UCSD-AML1 (cell line): ENCODE measurements around the gene NXPH1.
"Not testable (repeated sequence)": the region's sequence is repeated elsewhere in the genome, so short reads cannot be mapped to it uniquely, and the experiment has no call there.

Experiments
- DNase-seq: peaks from one replicate; lab custom pipeline; 2025; ENCODE audit not compliant: unreplicated experiment; lab: John Stamatoyannopoulos, UW

NXPH1 gene

GRCh38 chr7:8684426-8684825 is 251.0 kb downstream of the NXPH1 start:
- no peak for DNase-seq

GRCh38 chr7:8699875-8700624 is 266.6 kb downstream of the NXPH1 start:
- DNase-seq: no peak

GRCh38 chr7:8702807-8703206 is 269.4 kb downstream of the NXPH1 start:
- no peak for DNase-seq

GRCh38 chr7:8710124-8710523 is 276.7 kb downstream of the NXPH1 start:
- DNase-seq: no peak

GRCh38 chr7:8714791-8715190 is 281.4 kb downstream of the NXPH1 start:
- no peak for DNase-seq

GRCh38 chr7:8719102-8719501 is 285.7 kb downstream of the NXPH1 start:
- DNase-seq: no peak

GRCh38 chr7:8724080-8724718 is 290.8 kb downstream of the NXPH1 start:
- peak; percentile 9 for DNase-seq

GRCh38 chr7:8731756-8732155 is 298.3 kb downstream of the NXPH1 start:
- not testable (repeated sequence) for DNase-seq

GRCh38 chr7:8739837-8740236 is 306.4 kb downstream of the NXPH1 start:
- no peak for DNase-seq

- no peak for DNase-seq
These were observed 309.4 kb downstream of the NXPH1 start for GRCh38 chr7:8742837-8743236.

- no peak for DNase-seq
These were observed 313.9 kb downstream of the NXPH1 start for GRCh38 chr7:8747338-8747737.

- no peak for DNase-seq
These were observed 318.3 kb downstream of the NXPH1 start for GRCh38 chr7:8751557-8752231.

GRCh38 chr7:8753355-8753754 is 319.9 kb downstream of the NXPH1 start:
- no peak for DNase-seq

GRCh38 chr7:8761731-8762130 is 328.3 kb downstream of the NXPH1 start:
- DNase-seq: no peak

- no peak for DNase-seq
These were observed 329.4 kb downstream of the NXPH1 start for GRCh38 chr7:8762803-8763202.

- no peak for DNase-seq
These were observed 332.0 kb downstream of the NXPH1 start for GRCh38 chr7:8765374-8765773.

GRCh38 chr7:8773518-8773917 is 340.1 kb downstream of the NXPH1 start:
- DNase-seq: no peak

- DNase-seq: no peak
These were observed 345.1 kb downstream of the NXPH1 start for GRCh38 chr7:8778459-8778858.

GRCh38 chr7:8781166-8781565 is 347.8 kb downstream of the NXPH1 start:
- DNase-seq: no peak

GRCh38 chr7:8783229-8783628 is 349.8 kb downstream of the NXPH1 start:
- DNase-seq: no peak

- DNase-seq: no peak
These were observed 351.7 kb downstream of the NXPH1 start for GRCh38 chr7:8785081-8785480.

GRCh38 chr7:8800986-8801385 is 367.6 kb downstream of the NXPH1 start:
- DNase-seq: no peak
